Heart right ventricle (tissue), 16 donors: ENCODE results near the gene SLC31A2. TPM values are rescaled to one million over a fixed set of nuclear protein-coding genes. Genes with fewer than 3 reads are reported as not detected.
"Not testable (repeated sequence)": the region's sequence is repeated elsewhere in the genome, so short reads cannot be mapped to it uniquely, and the experiment has no call there.

Source experiments
- ATAC-seq, 8 donors: fragments of 200-7000 bp; cut with Tn5 transposase; one replicate each; pipeline ENCODE4 v1.9.1; 2020; ENCODE audit warnings: mild to moderate bottlenecking in 8 of 8, moderate library complexity in 8 of 8, moderate number of reproducible peaks in 1 of 8
- DNase-seq, 2 donors: peaks; one replicate each; pipeline ENCODE4 v3.0.0-alpha.2; 2020
- H3K27ac ChIP-seq, 10 donors: fragments of 200-600 bp; sonication (generic) in 2 of 10; one replicate each; pipeline versions ENCODE4 v1.5.0 to v1.8.0; 2020 to 2022; ENCODE audit warnings: mild to moderate bottlenecking in 3 of 10
- H3K27me3 ChIP-seq, 7 donors: fragments of 200-600 bp; one replicate each; pipeline ENCODE4 v1.8.0; 2021 to 2022; ENCODE audit warnings: mild to moderate bottlenecking in 2 of 7
- H3K36me3 ChIP-seq, 9 donors: fragments of 200-600 bp; sonication (generic) in 1 of 9; one replicate each; pipeline versions ENCODE4 v1.5.0 to v1.8.0; 2020 to 2022; ENCODE audit warnings: mild to moderate bottlenecking in 2 of 9
- H3K4me1 ChIP-seq, 9 donors: fragments of 200-600 bp; sonication (generic) in 1 of 9; one replicate each; pipeline versions ENCODE4 v1.5.0 to v1.8.0; 2020 to 2022; ENCODE audit warnings: mild to moderate bottlenecking in 4 of 9
- H3K4me3 ChIP-seq, 10 donors: fragments of 200-600 bp; sonication (generic) in 2 of 10; one replicate each; pipeline versions ENCODE4 v1.5.0 to v1.8.0; 2020 to 2022; ENCODE audit warnings: mild to moderate bottlenecking in 7 of 10, moderate library complexity in 2 of 10
- H3K9me3 ChIP-seq, 11 donors: fragments of 200-600 bp in 10 of 11; sonication (generic) in 2 of 11; one replicate each; pipeline versions ENCODE4 v1.5.0 to v1.8.0; 2013 to 2022; ENCODE audit warnings: mild to moderate bottlenecking in 2 of 11, control low read depth in 1 of 11, moderate library complexity in 1 of 11
- CTCF ChIP-seq, 9 donors: fragments of 200-600 bp; sonication (generic) in 2 of 9; IDR thresholded peaks; one replicate each; pipeline versions ENCODE4 v1.5.0 to v1.8.0; 2021 to 2022; ENCODE audit warnings: antibody characterized with exemption in 9 of 9, mild to moderate bottlenecking in 5 of 9, moderate library complexity in 1 of 9
- WGBS, 2 donors: extraction: QIAGEN DNeasy Blood & Tissue Kit; methylation state at CpG; one replicate each; pipeline ENCODE4 v1.1.7; 2013; ENCODE audit warnings: inconsistent platforms in 1 of 2; 5-methylcytosine and 5-hydroxymethylcytosine counted together
- intact Hi-C, 10 donors: fragments of 100-400 bp; cut with DNase I; formaldehyde crosslinking; loops; one replicate each; pipeline versions ENCODE4 v1.11.1 to v1.14.2; 2022
- polyA plus RNA-seq, 2 donors: library from polyadenylated mRNA; stranded (reverse); fragments of 200-250 nt; gene quantifications; one replicate each; pipeline ENCODE4 v1.2.3, GENCODE V29; 2013
- total RNA-seq, 10 donors: library from RNA; stranded (reverse); fragmentation: NEBNext Ultra II Directional in 3 of 10; extraction: Animal tissue kit (Norgen Biotek cat#: 25700) in 3 of 10; gene quantifications; one replicate each; pipeline versions ENCODE4 v1.2.1 to v1.2.4, GENCODE V29; 2021 to 2023
- donor health status: Arrhythmogenic right ventricular cardiomyopathy.
- donor health status: ischemic (EF 13 %, LVEDD 7.1; RV severe dilation, severe dysfunction).
- donor health status: healthy with polysubstance abuse.
- donor health status: DM: no; HTN: yes; CAD: no.
- donor health status: DM: no; HTN: no; CAD: no.
- donor health status: ischemic (EF 25% LVEDD 6.9; RV normal size, moderate dysfunction).
- donor health status: ischemic (EF 25% LVEDD 5.7; RV mildly dilated, moderate dysfunction).
- donor health status: healthy.
- donor health status: DM: yes; HTN: yes; CAD: no.
- donor health status: Ischemic cardiomyopathy.
- donor health status: ischemic (EF 35%, LVEDD 5.7; RV mildly dilated, moderate dysfunction).
- donor health status: nonischemic (EF 11% LVEDD 7.7; RV severe dilation, severe dysfunction).
- donor health status: DM: yes; HTN: yes; CAD: no.
- donor health status: PGD.
- donor health status: ischemic (EF 29% LVEDD 5.4; RV normal size, mild dysfunction).
- donor health status: nonischemic (EF 23%, LVEDD 6.1; RV moderate dilation, normal function).

Gene SLC31A2
- total and polyA plus RNA-seq, 12 donors: 6.8 to 19.3 (median 9.7) TPM

- no peaks in the 10 kb centered on the region for H3K4me1 ChIP-seq
- TF ChIP-seq CTCF (IDR thresholded peaks at IDR 0.05): no peak
- H3K4me3 ChIP-seq: no peak overlapping the region
- H3K36me3 ChIP-seq: no peaks in the 10 kb centered on the region
- ATAC-seq (no peak), DNase-seq (no peak)
- H3K9me3 ChIP-seq: peaks cover 0 to 20% (median 0%) of the 10 kb centered on the region in 11 donors
- no peak overlapping the region for H3K27ac ChIP-seq
- intact Hi-C loops: no loop called here
- H3K27me3 ChIP-seq: peaks cover 0 to 10% (median 0%) of the 10 kb centered on the region in 7 donors
- WGBS, 2 donors: 63 to 68% methylated on average over 4 of the region's 4 CpGs
Observed at GRCh38 chr9:113139225-113139829, 11.5 kb upstream of the SLC31A2 start.

GRCh38 chr9:113139953-113140352 lies 10.9 kb upstream of the SLC31A2 start:
- Histone ChIP-seq H3K4me1 (no peaks in the 10 kb centered on the region), H3K27me3 (peaks cover 0 to 10% (median 0%) of the 10 kb centered on the region in 7 donors), H3K27ac (no peak overlapping the region), H3K9me3 (peaks cover 0 to 20% (median 0%) of the 10 kb centered on the region in 11 donors), H3K4me3 (no peak overlapping the region), H3K36me3 (no peaks in the 10 kb centered on the region)
- WGBS, 2 donors: 66 to 80% methylated on average over 5 of the region's 5 CpGs
- intact Hi-C loops: no loop called here
- no peak for TF ChIP-seq CTCF (IDR thresholded peaks at IDR 0.05)
- ATAC-seq: no peak
- DNase-seq: no peak

GRCh38 chr9:113140896-113141295 lies 9.9 kb upstream of the SLC31A2 start:
- intact Hi-C loops: not testable (repeated sequence)
- WGBS, 2 donors: 90 to 94% methylated on average over 9 of the region's 9 CpGs

GRCh38 chr9:113143432-113144227 lies 7.2 kb upstream of the SLC31A2 start:
- Histone ChIP-seq H3K27ac (no peak overlapping the region), H3K27me3 (peaks cover 0 to 15% (median 0%) of the 10 kb centered on the region in 7 donors), H3K9me3 (peaks cover 0 to 20% (median 0%) of the 10 kb centered on the region in 11 donors), H3K36me3 (no peaks in the 10 kb centered on the region), H3K4me1 (no peaks in the 10 kb centered on the region), H3K4me3 (no peak overlapping the region)
- TF ChIP-seq CTCF (IDR thresholded peaks at IDR 0.05): no peak
- DNase-seq (no peak), ATAC-seq (peak in 3 of 8 donors; percentile 30 to 47 (median 33))
- WGBS, 2 donors: 79 to 80% methylated on average over 5 of the region's 5 CpGs
- intact Hi-C loops: no loop called here

More at GRCh38 chr9:113140896-113141295, 9.9 kb upstream of the SLC31A2 start:
- H3K27ac ChIP-seq, H3K4me3 ChIP-seq, H3K36me3 ChIP-seq, DNase-seq, H3K4me1 ChIP-seq, ATAC-seq: not testable (repeated sequence)
- Histone ChIP-seq H3K27me3 (peaks cover 0 to 10% (median 0%) of the 10 kb centered on the region in 7 donors), H3K9me3 (peaks cover 0 to 20% (median 0%) of the 10 kb centered on the region in 11 donors)
